ENCODE measurements around the gene TMEM184C.

The TMEM184C gene

DNA sequence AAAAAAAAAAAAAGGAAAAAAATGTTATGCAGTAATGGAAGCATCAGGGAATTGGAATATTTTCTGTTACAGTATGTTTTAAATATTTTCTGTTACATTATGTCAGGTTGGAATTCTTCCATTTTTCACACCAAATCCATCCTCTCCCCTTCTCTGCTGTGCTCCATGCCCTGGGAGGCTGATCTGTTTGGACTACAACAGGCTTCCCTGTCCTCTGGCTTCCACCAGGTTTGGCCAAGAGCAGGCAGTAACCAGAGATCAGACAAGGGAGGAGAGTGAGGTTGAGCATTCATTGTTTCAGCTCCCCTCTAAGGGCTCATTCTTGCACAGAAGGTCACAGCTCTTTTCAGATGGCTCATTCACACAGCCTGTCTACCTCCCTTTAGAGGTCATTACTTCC lies 11.7 kb upstream of the TMEM184C start:
- FAIRE-seq: no peak

GRCh38 chr4:147607471-147607870 lies 9.7 kb upstream of the TMEM184C start:
- FAIRE-seq: no peak

DNA sequence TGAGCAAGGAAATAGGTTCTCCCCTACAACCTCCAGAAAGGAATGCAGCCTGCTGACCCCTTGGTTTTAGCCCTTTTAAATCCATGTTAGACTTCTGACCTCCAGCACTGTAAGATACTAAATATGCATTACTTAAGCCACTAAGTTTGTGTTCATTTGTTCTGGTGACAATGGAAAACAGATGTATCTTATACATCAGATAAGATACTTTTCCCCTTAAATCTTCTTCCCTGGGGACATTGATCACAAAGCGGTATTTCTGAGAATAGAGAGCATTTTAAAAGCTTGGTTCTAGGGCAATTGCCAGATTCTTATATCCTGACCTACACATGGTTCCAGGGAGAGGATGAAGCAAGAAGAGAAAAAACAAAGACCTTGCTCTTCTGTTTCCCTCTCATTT lies 6.5 kb upstream of the TMEM184C start:
- no peak for FAIRE-seq

GRCh38 chr4:147616849-147617172 lies 386 bp upstream of the TMEM184C start:
- no peak for FAIRE-seq

- FAIRE-seq: no peak
Measured at GRCh38 chr4:147617841-147618691, 869 bp downstream of the TMEM184C start.

GRCh38 chr4:147620315-147620714 lies 3.1 kb downstream of the TMEM184C start:
- no peak for FAIRE-seq

DNA sequence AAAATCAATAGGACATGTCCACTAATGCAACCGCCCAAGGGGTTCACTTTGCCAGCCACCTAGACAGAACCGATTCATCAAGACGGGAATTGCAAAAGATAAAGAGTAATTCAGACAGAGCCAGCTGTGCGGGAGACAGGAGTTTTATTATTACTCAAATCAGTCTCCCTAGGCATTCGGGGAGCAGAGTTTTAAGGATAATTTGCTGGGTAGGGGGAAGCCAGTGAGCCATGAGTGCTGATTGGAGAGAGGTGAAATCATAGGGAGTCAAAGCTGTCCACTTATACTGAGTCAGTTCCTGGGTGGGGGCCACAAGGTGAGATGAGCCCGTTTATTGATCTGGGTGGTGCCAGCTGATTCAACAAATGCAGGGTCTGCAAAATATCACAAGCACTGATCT lies 8.5 kb downstream of the TMEM184C start:
- no peak for FAIRE-seq

- FAIRE-seq: no peak
Measured at GRCh38 chr4:147626903-147627302, 9.7 kb downstream of the TMEM184C start.

DNA sequence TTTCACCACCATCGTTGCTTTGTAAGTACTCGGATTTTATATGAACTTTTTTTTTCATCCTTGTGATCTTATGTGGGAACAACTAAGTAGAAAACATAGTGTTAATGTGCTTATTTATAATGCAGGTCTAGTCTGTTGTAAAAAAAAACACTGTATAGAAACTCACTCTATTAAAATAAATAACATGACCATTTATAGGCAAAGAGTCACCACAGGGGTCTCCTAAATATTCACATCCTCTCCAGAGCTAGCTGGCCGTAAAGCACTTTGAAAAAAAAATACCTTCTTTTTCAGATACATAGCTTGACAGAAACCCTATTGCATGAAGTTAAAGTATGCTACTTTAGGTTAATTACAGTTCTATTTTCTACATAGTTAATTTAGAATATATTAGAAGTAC lies 11.2 kb downstream of the TMEM184C start:
- FAIRE-seq: no peak

DNA sequence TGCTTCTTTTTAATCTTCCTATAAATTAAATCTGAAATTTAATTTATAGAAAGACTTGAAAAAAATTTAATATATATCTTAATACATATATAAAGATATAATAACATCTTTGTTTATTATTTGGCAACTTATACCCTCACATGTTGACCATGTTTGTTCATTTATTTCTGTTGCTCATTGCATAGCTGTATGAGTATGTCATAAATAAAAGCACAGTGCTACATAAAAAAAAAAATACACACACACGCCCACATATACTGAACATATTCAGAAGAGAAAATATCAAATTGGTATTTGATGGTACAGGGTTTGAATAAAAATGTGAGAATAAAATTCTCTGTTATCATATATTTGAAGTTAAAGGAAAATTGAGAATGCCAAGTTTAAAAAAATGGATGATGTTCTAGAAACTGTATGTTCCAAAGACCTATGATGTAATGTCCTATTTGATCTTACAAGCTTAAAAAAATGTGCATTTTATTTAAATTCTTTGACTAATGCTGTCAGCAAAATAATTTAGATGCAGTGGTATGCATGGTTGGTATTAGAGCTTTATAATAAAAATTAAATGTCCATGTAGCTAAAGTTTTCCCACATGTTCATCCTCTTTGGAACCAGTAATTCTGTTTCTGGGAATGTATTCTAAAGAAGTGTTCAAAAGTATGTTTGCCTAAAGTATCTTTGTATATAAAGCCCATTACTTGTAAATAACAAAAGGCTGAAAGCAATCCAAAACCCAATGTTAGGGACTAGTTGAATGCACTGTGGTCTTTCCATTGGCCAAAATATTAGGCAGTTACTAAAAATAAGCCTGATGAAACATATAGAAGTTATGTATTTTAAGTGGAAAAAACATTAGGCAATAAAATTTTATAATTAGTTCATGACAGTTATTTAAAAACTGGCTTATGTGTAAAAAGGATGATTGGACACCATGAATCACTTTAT lies 12.9 kb downstream of the TMEM184C start:
- no peak for FAIRE-seq

DNA sequence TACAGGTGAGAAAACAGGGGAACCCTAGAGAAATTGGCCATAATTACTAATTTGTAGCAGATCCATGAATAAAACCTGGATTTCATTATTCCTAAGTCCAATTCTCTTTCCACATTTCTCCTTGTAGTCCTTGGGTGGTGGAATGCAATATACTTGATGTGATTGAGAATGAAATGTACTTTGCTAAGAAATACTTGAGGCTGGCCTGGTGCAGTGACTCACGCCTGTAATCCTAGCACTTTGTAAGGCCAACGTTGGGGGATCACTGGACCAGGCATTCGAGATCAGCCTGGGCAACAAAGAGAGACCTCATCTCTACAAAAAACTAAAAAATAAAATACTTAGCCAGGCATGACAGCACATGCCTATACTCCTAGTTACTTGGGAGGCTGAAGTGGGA lies 15.9 kb downstream of the TMEM184C start:
- no peak for FAIRE-seq

DNA sequence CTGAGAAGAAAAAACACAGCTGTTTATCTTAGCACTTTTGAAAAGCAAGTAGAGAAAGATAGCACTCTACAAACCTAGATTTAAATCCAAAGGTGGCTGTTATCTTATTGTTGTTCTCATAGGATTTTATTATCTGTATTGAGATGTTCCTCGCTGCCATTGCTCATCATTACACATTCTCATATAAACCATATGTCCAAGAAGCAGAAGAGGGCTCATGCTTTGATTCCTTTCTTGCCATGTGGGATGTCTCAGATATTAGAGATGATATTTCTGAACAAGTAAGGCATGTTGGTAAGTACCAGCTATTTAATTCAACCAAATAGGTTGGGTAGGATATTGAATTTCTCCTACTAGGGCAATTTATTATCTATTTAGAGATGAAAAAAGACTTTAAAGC lies 16.4 kb downstream of the TMEM184C start:
- no peak for FAIRE-seq

- no peak for FAIRE-seq
Measured at GRCh38 chr4:147635348-147635747, 18.2 kb downstream of the TMEM184C start.

DNA sequence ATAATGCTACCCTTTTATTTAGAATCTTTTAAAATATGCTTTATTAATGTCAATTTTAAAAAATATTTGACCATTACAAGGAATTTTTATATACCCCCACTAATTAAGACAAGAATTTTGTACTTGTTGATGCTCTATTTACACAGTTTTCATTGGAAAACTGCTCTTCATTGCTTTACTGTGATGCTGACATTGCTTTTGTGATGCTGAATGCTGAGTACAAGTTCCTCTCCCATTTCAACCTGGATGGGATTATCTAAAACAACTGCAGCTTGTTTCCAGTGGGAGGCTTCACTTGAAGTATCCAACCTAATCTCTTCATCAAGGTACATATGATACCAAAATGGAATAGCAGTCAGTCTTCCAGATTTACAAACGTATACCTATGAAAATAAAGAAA lies 21.2 kb downstream of the TMEM184C start:
- no peak for FAIRE-seq

DNA sequence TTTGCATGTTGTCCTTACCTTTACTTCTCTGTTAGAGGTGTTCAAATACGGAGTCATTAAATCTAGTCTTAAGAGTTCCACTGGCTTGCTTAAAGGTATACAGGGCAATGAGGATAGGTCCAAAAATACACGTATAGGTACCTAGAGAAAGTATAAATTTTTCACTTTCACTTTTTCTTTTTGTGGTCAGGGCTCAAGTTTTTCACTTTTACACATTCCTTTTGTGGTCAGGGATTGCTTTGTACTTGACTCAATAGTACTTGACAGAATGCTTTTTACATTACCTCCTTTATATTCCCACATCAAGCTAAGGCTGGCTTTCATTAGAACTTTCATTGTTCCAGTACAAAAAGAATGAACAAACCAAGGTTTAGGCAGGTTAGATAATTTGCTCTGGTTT lies 21.7 kb downstream of the TMEM184C start:
- FAIRE-seq: no peak

DNA sequence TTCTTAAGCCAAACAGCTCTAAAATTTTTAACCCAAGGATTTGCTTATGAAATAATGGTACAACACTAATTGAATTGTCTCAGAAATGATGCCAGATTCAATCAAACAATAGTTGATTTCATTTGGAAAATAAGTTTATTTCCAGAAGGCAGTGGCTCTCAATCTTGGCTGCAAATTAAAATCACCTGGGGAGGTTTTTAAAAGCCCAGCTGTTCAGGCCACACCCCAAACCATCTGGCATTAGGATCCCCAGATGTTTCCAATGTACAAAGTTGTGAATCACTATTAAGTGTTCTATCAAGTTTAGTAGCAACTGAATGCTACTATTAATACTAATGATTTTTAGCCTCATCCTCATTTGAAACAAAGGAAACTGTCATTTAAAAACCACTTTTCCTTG lies 22.2 kb downstream of the TMEM184C start:
- no peak for FAIRE-seq

GRCh38 chr4:147640331-147640730 lies 23.1 kb downstream of the TMEM184C start:
- no peak for FAIRE-seq

DNA sequence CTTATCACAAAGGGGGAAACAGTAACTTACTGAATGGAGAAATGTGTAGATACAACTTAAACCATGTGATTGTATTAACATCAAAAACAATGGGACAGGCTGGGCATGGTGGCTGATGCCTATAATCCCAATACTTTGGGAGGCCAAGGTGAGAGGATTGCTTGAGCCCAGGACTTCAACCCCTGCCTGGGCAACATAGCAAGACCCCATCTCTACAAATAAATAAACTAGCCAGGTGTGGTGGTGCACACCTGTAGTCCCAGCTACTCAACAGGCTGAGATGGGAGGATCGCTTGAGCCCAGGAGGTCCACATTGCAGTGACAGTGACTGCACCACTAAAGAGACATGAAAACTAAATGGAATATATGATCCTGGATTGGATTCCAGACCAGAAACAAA lies 26.4 kb downstream of the TMEM184C start:
- FAIRE-seq: no peak

GRCh38 chr4:147644471-147644870 lies 27.3 kb downstream of the TMEM184C start:
- no peak for FAIRE-seq

DNA sequence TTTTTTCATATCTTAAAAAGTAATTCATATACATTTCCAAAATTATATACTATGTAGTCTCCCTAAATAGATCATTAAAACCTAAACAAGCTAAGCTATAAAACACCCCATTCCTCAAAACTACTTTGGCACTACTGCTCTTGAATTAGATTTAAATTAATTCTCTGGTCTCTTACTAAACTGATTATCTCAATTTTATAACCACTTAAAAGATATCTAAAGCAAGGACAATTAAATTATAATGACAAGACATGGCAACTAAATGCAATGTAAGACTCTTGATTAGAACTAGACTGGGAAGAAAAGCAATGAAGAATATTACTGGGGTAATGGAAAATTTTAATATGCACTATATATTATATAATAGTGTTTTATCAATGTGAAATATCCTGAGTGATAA lies 27.9 kb downstream of the TMEM184C start:
- FAIRE-seq: no peak

GRCh38 chr4:147648656-147649055 lies 31.5 kb downstream of the TMEM184C start:
- FAIRE-seq: no peak

GRCh38 chr4:147651563-147651962 lies 34.4 kb downstream of the TMEM184C start:
- no peak for FAIRE-seq

DNA sequence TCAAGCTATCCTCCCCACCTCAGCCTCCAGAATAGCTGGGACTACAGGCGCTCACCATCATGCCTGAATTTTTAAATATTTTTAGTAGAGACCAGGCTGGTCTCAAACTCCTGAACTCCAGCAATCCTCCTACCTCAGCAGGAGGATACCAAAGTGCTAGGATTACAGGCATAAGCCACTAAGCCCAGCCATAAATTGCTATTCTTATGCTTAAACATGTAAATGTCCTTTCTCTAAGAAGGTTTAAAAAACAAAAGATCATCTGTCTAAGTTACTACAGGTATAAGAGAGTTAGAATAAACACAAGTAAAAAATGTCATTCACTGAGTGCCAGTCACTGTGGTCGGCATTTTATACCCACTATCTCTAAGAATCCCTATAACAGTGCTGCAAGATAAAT lies 38.4 kb downstream of the TMEM184C start:
- FAIRE-seq: no peak

- FAIRE-seq: no peak
Measured at GRCh38 chr4:147658501-147658900, 41.3 kb downstream of the TMEM184C start.

All from TTC549 (cell line).